HepG2 (cell line): ENCODE data around the gene MSI2. TPM values are rescaled to one million over a fixed set of nuclear protein-coding genes. Genes with fewer than 3 reads are reported as not detected.

ENCODE experiments used
- ATAC-seq: fragments of 200-7000 bp; cut with Tn5 transposase; 3 replicates; pipeline ENCODE4 v1.9.1; 2020; ENCODE audit warnings: mild to moderate bottlenecking, moderate library complexity
- BruUV-seq: library from RNA; stranded (reverse); fragments of 400-500 nt; replicated peaks from 2 replicates; lab custom pipeline; 2021; lab: Mats Ljungman, UMichigan
- CTCF ChIA-PET: fragments of 300-600 bp; formaldehyde crosslinking; extraction: SDS; loops from one replicate; lab custom pipeline; 2021; ENCODE audit warnings: low total read pairs, inconsistent platforms, low intra/inter-chr PET ratio; lab: Yijun Ruan, JAX
- POLR2A ChIA-PET: fragments of 350-600 bp; sonication (Branson Sonifier 250); formaldehyde crosslinking; loops from one replicate; lab custom pipeline; 2020; ENCODE audit warnings: antibody characterized with exemption, inconsistent platforms; lab: Yijun Ruan, JAX
- DNase-seq: peaks from one replicate; pipeline ENCODE4 v3.0.0-alpha.2; 2015; ENCODE audit warnings: low spot score
- FAIRE-seq: peaks from 3 replicates; lab custom pipeline; 2011; peaks lifted over from hg19 to GRCh38; lab: Jason Lieb, UNC
- H2AFZ ChIP-seq: one replicate; pipeline ENCODE4 v1.6.1; 2011; ENCODE audit warnings: low read length, inconsistent platforms
- H3K27ac ChIP-seq: fragments of 300-600 bp; 3 replicates; pipeline ENCODE4 v1.8.0; 2011; ENCODE audit warnings: mixed run types, mild to moderate bottlenecking, mixed read lengths, low read length, inconsistent platforms; ENCODE audit not compliant: insufficient read depth; ENCODE audit errors: extremely low read length
- H3K27me3 ChIP-seq, 2 experiments: fragments of 200-600 bp in 1 of 2; 2 replicates in 1 of 2; 3 replicates in 1 of 2; pipeline versions ENCODE4 v1.6.0 to v1.8.0; 2011; ENCODE audit warnings: low read length in 2 of 2, mild to moderate bottlenecking in 2 of 2, moderate library complexity in 2 of 2, inconsistent platforms in 1 of 2; ENCODE audit not compliant: insufficient read depth in 2 of 2, control insufficient read depth in 1 of 2
- H3K36me3 ChIP-seq, 2 experiments: fragments of 200-600 bp in 1 of 2; replicated peaks in 1 of 2; 2 replicates in 1 of 2; 3 replicates in 1 of 2; pipeline versions ENCODE4 v1.5.1 to v1.8.0; 2011; ENCODE audit warnings: low read length in 2 of 2, inconsistent platforms in 1 of 2; ENCODE audit not compliant: insufficient read depth in 2 of 2, control insufficient read depth in 1 of 2
- H3K4me1 ChIP-seq: 2 replicates; pipeline ENCODE4 v1.5.1; 2012; ENCODE audit warnings: low read length, inconsistent platforms; ENCODE audit not compliant: insufficient read depth
- H3K4me2 ChIP-seq: 2 replicates; pipeline ENCODE4 v1.6.0; 2011; ENCODE audit warnings: low read depth, low read length, inconsistent platforms
- H3K4me3 ChIP-seq, 3 experiments: fragments of 200-600 bp in 1 of 3; sonication (generic), shearing (Covaris generic) in 1 of 3; replicated peaks in 1 of 3; 2 replicates each; pipeline ENCODE4 v1.5.1; 2011 to 2016; ENCODE audit warnings: low read length in 3 of 3, inconsistent platforms in 2 of 3, low read depth in 2 of 3, mild to moderate bottlenecking in 2 of 3, control low read depth in 1 of 3, mixed read lengths in 1 of 3; ENCODE audit not compliant: insufficient read depth in 1 of 3
- H3K79me2 ChIP-seq: one replicate; pipeline ENCODE4 v1.6.1; 2011; ENCODE audit warnings: low read length, inconsistent platforms; ENCODE audit not compliant: insufficient read depth
- H3K9ac ChIP-seq: 2 replicates; pipeline ENCODE4 v1.6.0; 2011; ENCODE audit warnings: mild to moderate bottlenecking, low read depth, low read length, inconsistent platforms; ENCODE audit not compliant: insufficient read depth
- H3K9me3 ChIP-seq: 2 replicates; pipeline ENCODE4 v1.5.1; 2012; ENCODE audit warnings: mild to moderate bottlenecking, low read length
- H4K20me1 ChIP-seq: 2 replicates; pipeline ENCODE4 v1.6.0; 2011; ENCODE audit warnings: inconsistent platforms, mild to moderate bottlenecking, low read length, moderate library complexity; ENCODE audit not compliant: insufficient read depth
- PCBP1 ChIP-seq: fragments of 200-400 bp; formaldehyde crosslinking; IDR thresholded peaks from 2 replicates; pipeline ENCODE4 v1.6.1; 2017; ENCODE audit warnings: mild to moderate bottlenecking, low read depth, low read length, borderline replicate concordance
- SIN3A ChIP-seq: IDR thresholded peaks from 2 replicates; pipeline ENCODE4 v1.6.1; 2011; ENCODE audit warnings: low read depth, mild to moderate bottlenecking, control low read depth, low read length, borderline replicate concordance
- ZNF44 ChIP-seq: sonication (generic); formaldehyde crosslinking; IDR thresholded peaks from 2 replicates; pipeline ENCODE4 v1.5.1; 2020; ENCODE audit warnings: mild to moderate bottlenecking, missing genetic modification reagents
- ZNF652 ChIP-seq: IDR thresholded peaks from 2 replicates; pipeline ENCODE4 v1.6.1; 2016; ENCODE audit warnings: low read depth, borderline replicate concordance
- WGBS: methylation state at CpG from one replicate; pipeline ENCODE4 v1.1.6; 2017; ENCODE audit warnings: low lambda C conversion rate; 5-methylcytosine and 5-hydroxymethylcytosine counted together
- in situ Hi-C: cut with HindIII; loops from 2 replicates; pipeline ENCODE4 v1.10.0; 2017; ENCODE audit warnings: low pct_unique_long_range_greater_than_20kb; ENCODE audit not compliant: extremely low pct_ligation_motif_present
- intact Hi-C: fragments of 100-400 bp; cut with micrococcal nuclease; formaldehyde crosslinking; loops from one replicate; pipeline ENCODE4 v1.10.0; 2022; ENCODE audit not compliant: unreplicated experiment
- polyA plus RNA-seq, 8 experiments: library from polyadenylated mRNA; depleted of rRNA in 3 of 8; stranded (reverse) in 7 of 8; unstranded in 1 of 8; fragments of >200 nt; fragmentation: Illumina TruSeq in 4 of 8; extraction: Trizol in 4 of 8; gene quantifications; 2 replicates each; pipeline versions ENCODE4 v1.2.1 to v1.2.3, GENCODE V29; 2011 to 2016; ENCODE audit warnings: low read depth in 4 of 8, missing spikeins in 1 of 8, mixed read lengths in 1 of 8; ENCODE audit not compliant: insufficient read depth in 1 of 8
- total RNA-seq, 5 experiments: library from RNA; depleted of rRNA; stranded (reverse); fragments of >200 nt; fragmentation: Illumina TruSeq; extraction: Trizol; gene quantifications; 2 replicates each; pipeline ENCODE4 v1.2.3, GENCODE V29; 2016; ENCODE audit warnings: low read depth in 1 of 5

The MSI2 gene
- total and polyA plus RNA-seq, 2 of the 13 experiments (the other 11 are each of a cell fraction or from before 2014, with no cell fraction given), result 77.5 to 78.4 TPM

DNA sequence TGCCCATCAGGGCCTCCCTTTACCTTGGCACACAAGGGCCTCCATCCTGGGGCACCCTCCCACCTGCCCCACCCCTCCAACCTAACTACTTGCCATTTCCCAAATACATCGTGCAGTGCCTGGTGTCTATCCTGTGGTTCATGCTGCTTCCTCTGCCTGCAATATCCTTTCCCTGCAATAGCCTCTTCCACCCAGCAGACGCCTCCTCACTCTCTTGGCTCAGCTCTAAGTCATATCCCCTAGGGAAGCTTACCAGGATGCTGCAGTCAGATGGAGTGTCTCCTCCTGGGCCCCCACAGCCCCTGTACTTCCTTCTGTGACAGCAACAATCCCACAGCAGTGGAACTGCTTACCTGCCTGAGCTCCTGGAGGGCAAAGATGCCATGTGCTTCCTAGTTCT, 452.1 kb downstream of the MSI2 start:
- ChIA-PET POLR2A (interaction anchor here (0.9 kb wide), 1 partner anchor 10 kb away, joined by 3 read pairs; no protein-coding TSS in a partner anchor), CTCF (no interaction called here)
- H3K27me3 ChIP-seq, result peaks cover 0 to 32% of the 10 kb centered on the region in 2 experiments; a peak in 4 of 5 replicates

DNA sequence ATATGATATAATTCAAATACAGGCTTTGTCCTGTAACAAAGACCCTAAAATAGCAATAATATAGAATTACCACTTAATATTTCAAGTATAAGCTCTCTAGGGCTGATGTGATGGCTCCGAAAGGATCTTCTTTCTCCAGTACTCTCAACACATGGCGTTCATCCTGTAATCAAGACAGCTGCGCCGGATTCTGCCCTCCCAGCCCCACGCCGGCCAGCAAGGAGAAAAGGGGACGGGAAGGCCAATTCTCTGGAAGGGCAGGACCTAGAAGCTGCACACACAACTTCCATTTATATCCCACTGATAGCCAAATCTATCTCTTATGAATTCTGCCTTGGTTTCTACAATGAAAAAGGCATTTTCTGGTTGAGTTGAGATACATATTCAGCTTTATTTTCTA, 456.8 kb downstream of the MSI2 start:
- CTCF ChIA-PET, result no interaction called here
- no peak overlapping the region for H3K9ac ChIP-seq
- no peak overlapping the region for H3K27ac ChIP-seq
- intact Hi-C loops, result no loop called here
- no peak for DNase-seq
- no peak overlapping the region for H3K4me3 ChIP-seq
- no peaks in the 10 kb centered on the region for H3K79me2 ChIP-seq
- no TSS peak for BruUV-seq
- no peak overlapping the region for H2AFZ ChIP-seq
- FAIRE-seq, result no peak
- ATAC-seq, result no peak
- no peak overlapping the region for H3K4me2 ChIP-seq
- POLR2A ChIA-PET, result no interaction called here
- TF ChIP-seq PCBP1, result no peak
- no peaks in the 10 kb centered on the region for H3K9me3 ChIP-seq
- peaks cover 4 to 51% of the 10 kb centered on the region in 2 experiments; a peak in 4 of 5 replicates for H3K27me3 ChIP-seq
- H3K4me1 ChIP-seq, result no peaks in the 10 kb centered on the region
- H3K36me3 ChIP-seq, result no peaks in the 10 kb centered on the region
- H4K20me1 ChIP-seq, result no peaks in the 10 kb centered on the region
- in situ Hi-C loops, result no loop called here
- WGBS, result 27% methylated on average over 7 of the region's 7 CpGs

More for the DNA sequence above, 452.1 kb downstream of the MSI2 start:
- H3K36me3 ChIP-seq, result no peaks in the 10 kb centered on the region
- no peak overlapping the region for H2AFZ ChIP-seq
- no peaks in the 10 kb centered on the region for H3K9me3 ChIP-seq
- FAIRE-seq (no peak), ATAC-seq (peak; percentile 35), DNase-seq (no peak)
- in situ Hi-C loops, result no loop called here
- H4K20me1 ChIP-seq, result no peaks in the 10 kb centered on the region
- H3K4me3 ChIP-seq, result no peak overlapping the region
- H3K4me2 ChIP-seq, result no peak overlapping the region
- no peaks in the 10 kb centered on the region for H3K79me2 ChIP-seq
- TF ChIP-seq ZNF44 (CRISPR knock-in tag) (no peak), ZNF652 (no peak), SIN3A (no peak)
- WGBS, result 12% methylated on average over 2 of the region's 2 CpGs
- intact Hi-C loops, result no loop called here
- H3K27ac ChIP-seq, result no peak overlapping the region
- no peaks in the 10 kb centered on the region for H3K4me1 ChIP-seq
- no peak overlapping the region for H3K9ac ChIP-seq
- BruUV-seq, result no TSS peak
